SK-N-SH treated with all-trans-retinoic acid at 6 μM for 48 hours (cell line): ENCODE data around the gene ABRAXAS1.
"Not testable (repeated sequence)": the region's sequence is repeated elsewhere in the genome, so short reads cannot be mapped to it uniquely, and the experiment has no call there.

ENCODE experiments used
- ATAC-seq: fragments of 200-7000 bp; cut with Tn5 transposase; 3 replicates; pipeline ENCODE4 v1.9.1; 2020; ENCODE audit warnings: mild to moderate bottlenecking, moderate library complexity
- ARNTL ChIP-seq: fragments of 450-650 bp; formaldehyde crosslinking; IDR thresholded peaks from 2 replicates; pipeline ENCODE4 v1.5.0; 2020; ENCODE audit warnings: low read depth, mild to moderate bottlenecking, moderate library complexity, borderline replicate concordance
- BACH2 ChIP-seq: fragments of 250-450 bp; sonication (Bioruptor Pico); IDR thresholded peaks from 2 replicates; pipeline ENCODE4 v1.9.0; 2021; ENCODE audit warnings: mild to moderate bottlenecking, borderline replicate concordance
- ESRRG ChIP-seq: fragments of 250-450 bp; sonication (Bioruptor Pico); IDR thresholded peaks from 2 replicates; pipeline ENCODE4 v1.6.1; 2021; ENCODE audit warnings: mild to moderate bottlenecking
- ISL1 ChIP-seq: fragments of 250-450 bp; sonication (Bioruptor Pico); IDR thresholded peaks from 2 replicates; pipeline ENCODE4 v2.1.2; 2022; ENCODE audit warnings: mild to moderate bottlenecking, moderate library complexity
- OSR1 ChIP-seq: fragments of 250-450 bp; sonication (Bioruptor Pico); IDR thresholded peaks from 2 replicates; pipeline ENCODE4 v1.8.0; 2022; ENCODE audit warnings: moderate library complexity, mild to moderate bottlenecking, inconsistent platforms
- PPARA ChIP-seq: fragments of 250-450 bp; sonication (Bioruptor Pico); IDR thresholded peaks from 2 replicates; pipeline ENCODE4 v1.5.0; 2020; ENCODE audit warnings: mild to moderate bottlenecking, borderline replicate concordance
- RARB ChIP-seq: fragments of 250-450 bp; sonication (Bioruptor Pico); IDR thresholded peaks from 2 replicates; pipeline ENCODE4 v1.8.0; 2021; ENCODE audit warnings: mild to moderate bottlenecking, moderate library complexity
- SNAI2 ChIP-seq: fragments of 250-450 bp; sonication (Bioruptor Pico); IDR thresholded peaks from 2 replicates; pipeline ENCODE4 v1.5.0; 2020; ENCODE audit warnings: mild to moderate bottlenecking, moderate library complexity
- TCF4 ChIP-seq: fragments of 250-450 bp; sonication (Bioruptor Pico); IDR thresholded peaks from 2 replicates; pipeline ENCODE4 v1.8.0; 2021; ENCODE audit warnings: mild to moderate bottlenecking, moderate library complexity, borderline replicate concordance
- TOX ChIP-seq: fragments of 250-450 bp; sonication (Bioruptor Pico); IDR thresholded peaks from 2 replicates; pipeline ENCODE4 v1.8.0; 2021; ENCODE audit warnings: mild to moderate bottlenecking, moderate library complexity, borderline replicate concordance
- ZC3H10 ChIP-seq: fragments of 250-450 bp; sonication (Bioruptor Pico); IDR thresholded peaks from 2 replicates; pipeline ENCODE4 v1.5.1; 2021; ENCODE audit warnings: mild to moderate bottlenecking, moderate library complexity
- ZNF565 ChIP-seq: fragments of 450-650 bp; formaldehyde crosslinking; conservative IDR thresholded peaks from 2 replicates; pipeline ENCODE4 v1.5.0; 2020; ENCODE audit warnings: low read depth, mild to moderate bottlenecking, moderate library complexity
- ZNF70 ChIP-seq: fragments of 450-650 bp; formaldehyde crosslinking; IDR thresholded peaks from 2 replicates; pipeline ENCODE4 v1.5.0; 2020; ENCODE audit warnings: mild to moderate bottlenecking, moderate library complexity
- ZNF8 ChIP-seq: fragments of 450-650 bp; formaldehyde crosslinking; IDR thresholded peaks from 2 replicates; pipeline ENCODE4 v1.5.0; 2020; ENCODE audit warnings: mild to moderate bottlenecking, moderate library complexity
- TF ChIP-seq, protein P1 (sequence below): fragments of 250-450 bp; sonication (Bioruptor Pico); IDR thresholded peaks from 2 replicates; pipeline ENCODE4 v1.5.0; 2020; ENCODE audit warnings: mild to moderate bottlenecking, moderate library complexity
- TF ChIP-seq, protein P2 (sequence below): fragments of 250-450 bp; sonication (Bioruptor Pico); IDR thresholded peaks from 2 replicates; pipeline ENCODE4 v1.8.0; 2021; ENCODE audit warnings: low read depth, mild to moderate bottlenecking, moderate library complexity, borderline replicate concordance
- TF ChIP-seq, protein P3 (sequence below): fragments of 250-450 bp; sonication (Bioruptor Pico); IDR thresholded peaks from 2 replicates; pipeline ENCODE4 v1.5.1; 2021; ENCODE audit warnings: mild to moderate bottlenecking, moderate library complexity
- TF ChIP-seq, protein P4 (sequence below): fragments of 250-450 bp; sonication (Bioruptor Pico); IDR thresholded peaks from 2 replicates; pipeline ENCODE4 v1.8.0; 2020; ENCODE audit warnings: mild to moderate bottlenecking, moderate library complexity, borderline replicate concordance
- TF ChIP-seq, protein P5 (sequence below): fragments of 250-450 bp; sonication (Bioruptor Pico); IDR thresholded peaks from 2 replicates; pipeline ENCODE4 v1.5.1; 2020; ENCODE audit warnings: low read depth, mild to moderate bottlenecking, moderate library complexity

Gene ABRAXAS1

DNA sequence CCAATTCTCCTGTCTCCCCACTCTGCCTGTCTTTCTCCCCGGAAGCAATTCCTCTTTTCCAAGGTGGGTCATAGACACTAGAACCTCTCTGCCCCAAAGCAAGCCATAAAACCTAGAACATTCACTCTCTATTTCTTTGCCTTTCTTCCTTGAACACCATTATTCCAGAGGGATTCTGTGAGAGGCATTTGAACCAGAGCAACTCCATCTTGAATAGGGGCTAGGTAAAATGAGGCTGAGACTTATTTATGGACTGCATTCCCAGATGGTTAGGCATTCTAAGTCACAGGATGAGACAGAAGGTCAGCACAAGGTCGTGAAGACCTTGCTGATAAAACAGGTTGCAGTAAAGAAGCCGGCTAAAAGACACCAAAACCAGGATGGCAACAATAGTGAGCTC, 37.3 kb upstream of the ABRAXAS1 start:
- no peak for ATAC-seq
- TF ChIP-seq OSR1 (CRISPR knock-in tag) (no peak), ISL1 (CRISPR knock-in tag) (no peak), TOX (no peak), ZNF8 (CRISPR knock-in tag) (no peak), ZNF565 (CRISPR knock-in tag) (no peak), ZC3H10 (CRISPR knock-in tag) (no peak)
- TF ChIP-seq, protein P1, sequence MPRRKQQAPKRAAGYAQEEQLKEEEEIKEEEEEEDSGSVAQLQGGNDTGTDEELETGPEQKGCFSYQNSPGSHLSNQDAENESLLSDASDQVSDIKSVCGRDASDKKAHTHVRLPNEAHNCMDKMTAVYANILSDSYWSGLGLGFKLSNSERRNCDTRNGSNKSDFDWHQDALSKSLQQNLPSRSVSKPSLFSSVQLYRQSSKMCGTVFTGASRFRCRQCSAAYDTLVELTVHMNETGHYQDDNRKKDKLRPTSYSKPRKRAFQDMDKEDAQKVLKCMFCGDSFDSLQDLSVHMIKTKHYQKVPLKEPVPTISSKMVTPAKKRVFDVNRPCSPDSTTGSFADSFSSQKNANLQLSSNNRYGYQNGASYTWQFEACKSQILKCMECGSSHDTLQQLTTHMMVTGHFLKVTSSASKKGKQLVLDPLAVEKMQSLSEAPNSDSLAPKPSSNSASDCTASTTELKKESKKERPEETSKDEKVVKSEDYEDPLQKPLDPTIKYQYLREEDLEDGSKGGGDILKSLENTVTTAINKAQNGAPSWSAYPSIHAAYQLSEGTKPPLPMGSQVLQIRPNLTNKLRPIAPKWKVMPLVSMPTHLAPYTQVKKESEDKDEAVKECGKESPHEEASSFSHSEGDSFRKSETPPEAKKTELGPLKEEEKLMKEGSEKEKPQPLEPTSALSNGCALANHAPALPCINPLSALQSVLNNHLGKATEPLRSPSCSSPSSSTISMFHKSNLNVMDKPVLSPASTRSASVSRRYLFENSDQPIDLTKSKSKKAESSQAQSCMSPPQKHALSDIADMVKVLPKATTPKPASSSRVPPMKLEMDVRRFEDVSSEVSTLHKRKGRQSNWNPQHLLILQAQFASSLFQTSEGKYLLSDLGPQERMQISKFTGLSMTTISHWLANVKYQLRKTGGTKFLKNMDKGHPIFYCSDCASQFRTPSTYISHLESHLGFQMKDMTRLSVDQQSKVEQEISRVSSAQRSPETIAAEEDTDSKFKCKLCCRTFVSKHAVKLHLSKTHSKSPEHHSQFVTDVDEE (CRISPR knock-in tag) = no peak
- TF ChIP-seq, protein P2, sequence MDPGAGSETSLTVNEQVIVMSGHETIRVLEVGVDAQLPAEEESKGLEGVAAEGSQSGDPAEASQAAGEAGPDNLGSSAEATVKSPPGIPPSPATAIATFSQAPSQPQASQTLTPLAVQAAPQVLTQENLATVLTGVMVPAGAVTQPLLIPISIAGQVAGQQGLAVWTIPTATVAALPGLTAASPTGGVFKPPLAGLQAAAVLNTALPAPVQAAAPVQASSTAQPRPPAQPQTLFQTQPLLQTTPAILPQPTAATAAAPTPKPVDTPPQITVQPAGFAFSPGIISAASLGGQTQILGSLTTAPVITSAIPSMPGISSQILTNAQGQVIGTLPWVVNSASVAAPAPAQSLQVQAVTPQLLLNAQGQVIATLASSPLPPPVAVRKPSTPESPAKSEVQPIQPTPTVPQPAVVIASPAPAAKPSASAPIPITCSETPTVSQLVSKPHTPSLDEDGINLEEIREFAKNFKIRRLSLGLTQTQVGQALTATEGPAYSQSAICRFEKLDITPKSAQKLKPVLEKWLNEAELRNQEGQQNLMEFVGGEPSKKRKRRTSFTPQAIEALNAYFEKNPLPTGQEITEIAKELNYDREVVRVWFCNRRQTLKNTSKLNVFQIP (CRISPR knock-in tag) = no peak

DNA sequence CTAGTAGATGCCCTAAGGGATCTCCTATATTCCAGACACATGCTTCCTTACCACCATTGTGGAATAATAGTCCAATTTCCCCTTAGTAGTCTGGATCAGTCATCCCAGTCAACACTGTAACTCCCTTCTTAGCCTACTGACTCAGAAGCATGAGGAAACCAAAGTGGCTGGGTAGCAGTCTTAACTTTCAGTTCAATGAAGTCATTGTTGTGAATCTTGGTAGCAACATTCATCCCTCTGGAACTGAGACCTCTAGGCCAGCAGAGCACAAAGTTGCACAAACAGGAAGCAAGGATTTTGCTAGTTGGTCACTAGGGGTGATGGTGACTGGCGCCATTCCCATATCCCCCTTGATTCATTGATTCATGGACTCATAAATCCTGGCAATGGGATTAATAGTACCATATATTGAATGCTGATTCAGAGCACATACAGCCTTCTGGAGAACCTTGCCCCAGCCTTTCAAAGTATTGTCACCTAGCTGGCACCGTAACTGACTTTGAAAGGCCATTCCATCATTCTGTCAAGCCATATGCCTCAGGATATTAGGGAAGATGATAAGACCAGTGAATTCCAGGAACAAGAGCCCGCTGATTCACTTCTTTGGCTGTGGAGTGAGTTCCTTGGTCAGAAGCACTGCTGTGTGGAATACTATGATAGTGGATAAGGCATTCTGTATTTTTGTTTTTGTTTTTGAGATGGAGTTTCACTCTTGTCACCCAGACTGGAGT, 31.3 kb upstream of the ABRAXAS1 start:
- ATAC-seq = no peak

DNA sequence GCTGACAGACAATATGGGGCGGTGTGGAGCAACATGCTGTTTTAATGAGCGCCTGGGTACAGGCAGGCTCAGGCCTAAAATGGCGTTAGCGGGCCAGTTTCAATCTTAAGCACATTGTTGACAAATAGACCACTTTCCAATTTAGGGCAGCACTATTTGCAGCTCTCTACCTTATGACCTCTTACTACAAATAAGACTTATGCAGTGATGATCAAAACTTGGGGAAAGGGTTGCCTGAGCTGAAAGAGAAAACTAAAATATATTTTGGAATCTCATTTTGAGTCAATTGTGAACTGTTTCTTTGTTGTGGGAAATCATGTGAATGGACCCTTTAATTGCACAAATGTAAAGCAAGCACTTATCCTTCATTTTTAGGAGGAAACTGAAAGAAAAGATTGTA, 25.5 kb upstream of the ABRAXAS1 start:
- no peak for ATAC-seq

More for the DNA sequence above, 31.3 kb upstream of the ABRAXAS1 start:
- TF ChIP-seq, protein P3, sequence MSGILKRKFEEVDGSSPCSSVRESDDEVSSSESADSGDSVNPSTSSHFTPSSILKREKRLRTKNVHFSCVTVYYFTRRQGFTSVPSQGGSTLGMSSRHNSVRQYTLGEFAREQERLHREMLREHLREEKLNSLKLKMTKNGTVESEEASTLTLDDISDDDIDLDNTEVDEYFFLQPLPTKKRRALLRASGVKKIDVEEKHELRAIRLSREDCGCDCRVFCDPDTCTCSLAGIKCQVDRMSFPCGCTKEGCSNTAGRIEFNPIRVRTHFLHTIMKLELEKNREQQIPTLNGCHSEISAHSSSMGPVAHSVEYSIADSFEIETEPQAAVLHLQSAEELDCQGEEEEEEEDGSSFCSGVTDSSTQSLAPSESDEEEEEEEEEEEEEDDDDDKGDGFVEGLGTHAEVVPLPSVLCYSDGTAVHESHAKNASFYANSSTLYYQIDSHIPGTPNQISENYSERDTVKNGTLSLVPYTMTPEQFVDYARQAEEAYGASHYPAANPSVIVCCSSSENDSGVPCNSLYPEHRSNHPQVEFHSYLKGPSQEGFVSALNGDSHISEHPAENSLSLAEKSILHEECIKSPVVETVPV (CRISPR knock-in tag) = no peak
- TF ChIP-seq ZNF8 (CRISPR knock-in tag) (no peak), ESRRG (no peak), ZC3H10 (CRISPR knock-in tag) (no peak), ARNTL (CRISPR knock-in tag) (no peak), ZNF565 (CRISPR knock-in tag) (no peak), ZNF70 (CRISPR knock-in tag) (no peak), PPARA (CRISPR knock-in tag) (no peak)
- TF ChIP-seq, protein P4, sequence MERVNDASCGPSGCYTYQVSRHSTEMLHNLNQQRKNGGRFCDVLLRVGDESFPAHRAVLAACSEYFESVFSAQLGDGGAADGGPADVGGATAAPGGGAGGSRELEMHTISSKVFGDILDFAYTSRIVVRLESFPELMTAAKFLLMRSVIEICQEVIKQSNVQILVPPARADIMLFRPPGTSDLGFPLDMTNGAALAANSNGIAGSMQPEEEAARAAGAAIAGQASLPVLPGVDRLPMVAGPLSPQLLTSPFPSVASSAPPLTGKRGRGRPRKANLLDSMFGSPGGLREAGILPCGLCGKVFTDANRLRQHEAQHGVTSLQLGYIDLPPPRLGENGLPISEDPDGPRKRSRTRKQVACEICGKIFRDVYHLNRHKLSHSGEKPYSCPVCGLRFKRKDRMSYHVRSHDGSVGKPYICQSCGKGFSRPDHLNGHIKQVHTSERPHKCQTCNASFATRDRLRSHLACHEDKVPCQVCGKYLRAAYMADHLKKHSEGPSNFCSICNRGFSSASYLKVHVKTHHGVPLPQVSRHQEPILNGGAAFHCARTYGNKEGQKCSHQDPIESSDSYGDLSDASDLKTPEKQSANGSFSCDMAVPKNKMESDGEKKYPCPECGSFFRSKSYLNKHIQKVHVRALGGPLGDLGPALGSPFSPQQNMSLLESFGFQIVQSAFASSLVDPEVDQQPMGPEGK (CRISPR knock-in tag) = no peak

DNA sequence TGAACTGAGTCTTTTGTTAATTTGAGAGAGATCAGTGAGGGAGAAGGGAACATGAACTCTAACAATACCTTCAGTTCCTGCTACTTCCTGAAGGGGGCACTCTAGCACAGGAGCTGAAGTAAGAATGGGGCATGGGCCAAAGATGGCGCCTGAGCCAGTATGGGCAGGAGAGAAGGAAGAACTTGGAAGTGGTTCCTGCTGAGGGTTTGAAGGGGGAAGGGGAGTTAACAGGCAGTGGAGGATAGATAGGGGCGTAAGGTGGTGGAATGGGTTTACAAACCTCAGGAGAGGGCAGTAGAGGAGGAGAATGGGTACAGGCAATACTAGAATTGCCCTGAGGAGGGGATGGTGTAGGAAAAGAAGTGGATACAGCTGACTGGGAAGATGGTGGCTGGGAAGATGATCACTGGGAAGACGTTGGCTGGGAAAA, 24.3 kb upstream of the ABRAXAS1 start:
- not testable (repeated sequence) for ATAC-seq

More for the DNA sequence above, 25.5 kb upstream of the ABRAXAS1 start:
- TF ChIP-seq ESRRG (no peak), ISL1 (CRISPR knock-in tag) (no peak), SNAI2 (CRISPR knock-in tag) (no peak), BACH2 (CRISPR knock-in tag) (no peak), TOX (no peak), TCF4 (CRISPR knock-in tag) (no peak), RARB (CRISPR knock-in tag) (no peak)
- TF ChIP-seq, protein P4 (CRISPR knock-in tag) = no peak
- TF ChIP-seq, protein P3 (CRISPR knock-in tag) = no peak
- TF ChIP-seq, protein P5, sequence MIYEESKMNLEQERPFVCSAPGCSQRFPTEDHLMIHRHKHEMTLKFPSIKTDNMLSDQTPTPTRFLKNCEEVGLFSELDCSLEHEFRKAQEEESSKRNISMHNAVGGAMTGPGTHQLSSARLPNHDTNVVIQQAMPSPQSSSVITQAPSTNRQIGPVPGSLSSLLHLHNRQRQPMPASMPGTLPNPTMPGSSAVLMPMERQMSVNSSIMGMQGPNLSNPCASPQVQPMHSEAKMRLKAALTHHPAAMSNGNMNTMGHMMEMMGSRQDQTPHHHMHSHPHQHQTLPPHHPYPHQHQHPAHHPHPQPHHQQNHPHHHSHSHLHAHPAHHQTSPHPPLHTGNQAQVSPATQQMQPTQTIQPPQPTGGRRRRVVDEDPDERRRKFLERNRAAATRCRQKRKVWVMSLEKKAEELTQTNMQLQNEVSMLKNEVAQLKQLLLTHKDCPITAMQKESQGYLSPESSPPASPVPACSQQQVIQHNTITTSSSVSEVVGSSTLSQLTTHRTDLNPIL = no peak
- TF ChIP-seq, all 23 proteins: peak for 0
